ENCODE results near the gene GPANK1. TPM values are rescaled to one million over a fixed set of nuclear protein-coding genes. Genes with fewer than 3 reads are reported as not detected.

The GPANK1 gene
- total and polyA plus RNA-seq, 10 of the 15 experiments (the other 5 are each of a cell fraction or from before 2014, with no cell fraction given), result 11.7 to 36.3 (median 17.5) TPM

DNA sequence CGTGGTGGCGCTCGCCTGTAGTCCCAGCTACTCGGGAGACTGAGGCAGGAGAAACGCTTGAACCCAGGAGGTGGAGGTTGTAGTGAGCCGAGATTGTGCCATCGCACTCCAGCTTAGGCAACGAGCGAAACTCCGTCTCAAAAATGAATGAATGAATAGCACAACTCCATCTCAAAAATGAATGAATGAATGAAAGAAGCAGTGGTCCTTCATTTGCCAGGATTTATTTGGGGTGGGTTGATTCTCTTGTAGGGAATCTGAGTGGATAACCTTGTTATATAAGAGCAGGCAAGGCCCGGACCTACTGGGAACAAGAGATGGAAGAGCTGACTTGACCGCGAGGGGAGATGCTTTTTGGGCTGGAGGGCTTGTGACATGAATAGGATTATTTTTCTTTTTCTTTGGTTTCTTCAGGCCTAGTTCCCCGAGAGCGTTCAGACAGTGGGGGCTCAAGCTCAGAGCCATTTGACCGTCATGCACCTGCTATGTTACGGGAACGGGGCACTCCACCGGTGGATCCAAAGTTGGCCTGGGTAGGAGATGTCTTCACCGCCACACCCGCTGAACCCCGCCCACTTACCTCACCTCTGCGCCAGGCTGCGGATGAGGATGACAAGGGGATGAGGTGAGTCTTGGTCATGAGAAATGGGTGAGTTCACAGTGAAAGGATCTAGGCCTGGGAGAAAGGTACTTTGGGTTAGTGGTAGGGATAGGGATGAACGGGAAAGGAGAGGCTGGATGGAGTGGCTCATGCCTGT lies 34.4 kb downstream of the GPANK1 start:
- in situ Hi-C loops (cut with MboI), result no loop called here
- Histone ChIP-seq H3K4me2 (ENCODE audit: control insufficient read depth, insufficient read depth) (no peak overlapping the region), H3K9me3 (replicated peaks; ENCODE audit: control insufficient read depth, insufficient read depth, low read length) (no peaks in the 10 kb centered on the region), H3K79me2 (ENCODE audit: control insufficient read depth, insufficient read depth, low read length) (no peaks in the 10 kb centered on the region; the same call in none of the 2 replicates), H3K4me3 (no peak overlapping the region), H3K4me1 (ENCODE audit: control insufficient read depth, insufficient read depth, low read length) (no peaks in the 10 kb centered on the region), H3K27ac (ENCODE audit: control insufficient read depth, insufficient read depth) (no peak overlapping the region), H3K27me3 (replicated peaks in 1 of 2; ENCODE audit: control insufficient read depth in 2 of 2, insufficient read depth in 2 of 2, low read length in 1 of 2) (no peaks in the 10 kb centered on the region), H3K9ac (ENCODE audit: control insufficient read depth, insufficient read depth, low read length) (no peak overlapping the region), H4K20me1 (ENCODE audit: control insufficient read depth, insufficient read depth) (no peaks in the 10 kb centered on the region), H3K36me3 (ENCODE audit: control insufficient read depth in 2 of 2, insufficient read depth in 2 of 2, low read length in 1 of 2) (peaks cover 49 to 68% of the 10 kb centered on the region in 2 experiments), H2AFZ (ENCODE audit: control insufficient read depth, low read depth, low read length) (no peak overlapping the region)
- TF ChIP-seq TCF3 (IDR thresholded peaks at IDR 0.05; ENCODE audit: borderline replicate concordance, insufficient read depth, low read depth, low read length) (no peak), MXI1 (IDR thresholded peaks at IDR 0.05; ENCODE audit: low read depth, low read length) (no peak), RAD51 (IDR thresholded peaks at IDR 0.05) (no peak), RBBP5 (conservative IDR thresholded peaks at IDR 0.05) (no peak), ZNF274 (IDR thresholded peaks at IDR 0.05; ENCODE audit: insufficient read depth, insufficient read length) (no peak), LARP7 (IDR thresholded peaks at IDR 0.05) (no peak), RAD21 (IDR thresholded peaks at IDR 0.05; ENCODE audit: insufficient read depth, low read depth, low read length) (no peak), SMAD5 (IDR thresholded peaks at IDR 0.05; ENCODE audit: low read depth) (no peak), PAX5 (IDR thresholded peaks at IDR 0.05; ENCODE audit: borderline replicate concordance, low read depth, low read length) (no peak)
- ATAC-seq, result no peak
- no peak for FAIRE-seq
- POLR2A ChIA-PET, result no interaction called here
- intact Hi-C loops (cut with micrococcal nuclease; ENCODE audit: unreplicated experiment), result no loop called here
- no TSS peak for BruUV-seq (replicated peaks)
- 96% methylated on average over 25 of the region's 25 CpGs for WGBS (ENCODE audit: insufficient coverage, insufficient replicate concordance, low lambda C conversion rate, missing lambda C conversion rate)
- SMC1A ChIA-PET (ENCODE audit: uncharacterized antibody, unreplicated experiment), result no interaction called here
- CTCF ChIA-PET, result no interaction called here
- no peak for DNase-seq (ENCODE audit: low read depth, low spot score)
- RAD21 ChIA-PET (ENCODE audit: unreplicated experiment), result interaction anchor here (0.6 kb wide), 1 partner anchor 199 kb away, joined by 3 read pairs; no protein-coding TSS in a partner anchor

Data from GM12878 (cell line).